Erythroblast (primary cell): ENCODE measurements around the gene GATA1.

Experiments
- GATA1 ChIP-seq: IDR thresholded peaks from 2 replicates; pipeline ENCODE4 v1.6.1; 2011; ENCODE audit warnings: low read depth, mild to moderate bottlenecking, control low read depth, low read length, moderate library complexity
- POLR2A ChIP-seq: IDR thresholded peaks from 2 replicates; pipeline ENCODE4 v1.6.1; 2011; ENCODE audit warnings: mild to moderate bottlenecking, low read length

DNA sequence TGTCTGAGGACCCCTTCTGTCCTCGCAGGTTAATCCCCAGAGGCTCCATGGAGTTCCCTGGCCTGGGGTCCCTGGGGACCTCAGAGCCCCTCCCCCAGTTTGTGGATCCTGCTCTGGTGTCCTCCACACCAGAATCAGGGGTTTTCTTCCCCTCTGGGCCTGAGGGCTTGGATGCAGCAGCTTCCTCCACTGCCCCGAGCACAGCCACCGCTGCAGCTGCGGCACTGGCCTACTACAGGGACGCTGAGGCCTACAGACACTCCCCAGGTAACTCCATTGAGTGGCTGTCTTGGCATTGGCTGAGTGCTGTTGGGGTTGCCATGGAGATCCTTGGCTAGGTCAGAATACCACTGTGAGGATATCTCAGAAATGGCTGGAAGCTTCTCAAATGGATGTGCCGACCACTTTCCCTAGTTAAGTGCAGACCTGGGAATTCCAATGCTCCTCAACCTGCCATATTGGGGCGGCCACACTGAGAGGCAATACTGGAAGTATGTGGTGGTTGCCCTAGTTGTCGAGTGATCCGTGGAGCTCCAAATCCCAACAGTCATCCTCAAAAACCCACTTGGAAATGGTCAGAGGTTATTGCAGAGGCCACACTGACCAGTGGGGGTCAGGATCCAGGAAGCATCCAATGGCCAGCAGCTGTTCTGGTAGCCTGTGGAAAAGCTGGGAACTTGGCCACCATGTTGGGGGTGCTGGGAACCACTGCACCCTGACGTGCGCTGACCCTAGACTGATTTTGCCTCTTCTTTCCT is 4.9 kb downstream of the GATA1 start:
- TF ChIP-seq POLR2A (no peak), GATA1 (no peak)
